Activated CD4-positive, CD25-positive, alpha-beta regulatory T cell treated with anti-CD3 and anti-CD28 coated beads, Interleukin-2, amount 50 U/mL, for 16 hours (primary cell): ENCODE results near the gene TUBB.
A peak's percentile ranks its signal among the peaks of the same experiment; 100 is the strongest.
"Not testable (repeated sequence)": the region's sequence is repeated elsewhere in the genome, so short reads cannot be mapped to it uniquely, and the experiment has no call there.

Experiments
- DNase-seq: peaks from one replicate; pipeline ENCODE4 v3.0.0-alpha.2; 2020; ENCODE audit warnings: low read depth, low spot score

TUBB gene

GRCh38 chr6:30759575-30760239 is 39.6 kb downstream of the TUBB start:
- no peak for DNase-seq

DNA sequence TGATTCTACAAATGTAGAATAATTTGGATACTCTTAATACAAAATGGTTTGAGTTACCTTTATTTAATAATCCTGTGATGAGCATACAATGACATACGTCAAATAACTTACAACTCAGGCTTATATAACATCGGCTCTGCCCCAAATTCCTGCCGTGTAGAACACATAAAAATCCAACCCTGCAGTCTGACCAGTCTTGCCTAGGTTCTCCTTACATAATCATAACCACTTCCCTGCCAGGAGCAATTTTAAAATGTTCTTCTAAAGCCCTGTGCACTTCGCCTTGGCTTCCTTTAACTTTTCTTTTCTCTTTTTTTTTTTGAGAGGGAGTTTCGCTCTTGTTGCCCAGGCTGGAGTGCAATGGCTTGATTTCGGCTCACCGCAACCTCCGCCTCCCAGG is 40.4 kb downstream of the TUBB start:
- DNase-seq, result no peak

DNA sequence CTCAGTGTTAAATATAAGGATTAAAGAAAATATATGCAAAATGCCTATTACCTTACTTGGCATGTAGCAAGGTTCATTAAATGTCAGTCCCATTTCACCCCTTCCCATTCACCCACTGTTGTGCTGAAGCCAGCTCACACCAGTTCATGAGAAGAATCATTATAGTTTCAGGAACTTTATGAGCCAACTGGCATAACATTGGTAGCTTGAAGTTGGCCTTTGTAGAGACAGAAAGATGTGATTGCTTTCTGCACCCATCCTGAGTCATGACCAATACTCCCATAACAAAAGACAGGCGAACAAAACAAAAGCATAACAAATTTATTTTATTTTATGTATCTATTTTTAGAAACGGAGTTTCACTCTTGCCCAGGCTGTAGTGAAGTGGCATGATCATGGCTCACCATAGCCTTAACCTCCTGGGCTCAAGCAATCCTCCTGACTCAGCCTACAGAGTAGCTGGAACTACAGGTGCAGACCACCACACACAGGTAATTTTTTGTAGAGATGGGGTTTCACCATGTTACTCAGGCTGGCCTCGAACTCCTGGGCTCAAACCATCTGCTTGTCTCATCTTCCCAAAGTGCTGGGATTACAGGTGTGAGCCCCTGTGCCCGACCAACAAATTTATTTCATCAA is 41.8 kb downstream of the TUBB start:
- no peak for DNase-seq

- no peak for DNase-seq
Measured at GRCh38 chr6:30763155-30763617, 43.0 kb downstream of the TUBB start.

GRCh38 chr6:30763618-30764489 is 43.7 kb downstream of the TUBB start:
- no peak for DNase-seq

- not testable (repeated sequence) for DNase-seq
Measured at GRCh38 chr6:30764490-30765043, 44.4 kb downstream of the TUBB start.

- not testable (repeated sequence) for DNase-seq
Measured at GRCh38 chr6:30765495-30765894, 45.3 kb downstream of the TUBB start.

DNA sequence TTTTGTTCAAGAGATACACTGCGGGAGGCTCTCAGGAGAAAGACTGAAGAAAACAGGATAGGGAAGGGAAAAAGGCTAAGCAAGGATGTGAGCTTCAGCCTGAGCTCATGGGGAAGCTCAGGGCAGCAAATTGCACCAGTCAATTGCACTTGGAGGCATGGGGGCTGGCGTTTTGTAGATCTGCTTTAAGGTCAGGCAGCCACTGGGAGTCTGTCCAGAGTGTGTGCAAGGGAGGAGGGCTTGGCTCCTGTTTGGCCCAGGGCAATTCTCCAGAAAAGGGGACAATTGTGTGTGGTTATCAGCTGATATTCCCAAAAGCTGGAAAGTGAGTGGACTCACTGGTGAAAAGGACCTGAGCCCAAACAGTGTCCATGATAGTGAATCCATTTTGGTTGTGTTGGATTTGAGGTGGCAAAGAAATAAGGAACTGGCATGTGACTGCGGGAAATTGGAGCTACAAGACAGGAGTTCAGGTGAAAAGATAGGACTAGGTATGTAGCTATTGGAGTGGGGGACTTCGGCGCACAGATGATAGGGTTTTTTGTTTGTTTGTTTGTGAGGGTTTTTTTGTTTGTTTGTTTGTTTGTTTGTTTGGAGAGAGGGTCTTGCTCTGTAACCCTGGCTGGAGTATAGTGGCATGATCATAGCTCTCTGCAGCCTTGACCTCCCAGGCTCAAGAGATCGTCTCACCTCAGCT is 46.5 kb downstream of the TUBB start:
- no peak for DNase-seq

DNA sequence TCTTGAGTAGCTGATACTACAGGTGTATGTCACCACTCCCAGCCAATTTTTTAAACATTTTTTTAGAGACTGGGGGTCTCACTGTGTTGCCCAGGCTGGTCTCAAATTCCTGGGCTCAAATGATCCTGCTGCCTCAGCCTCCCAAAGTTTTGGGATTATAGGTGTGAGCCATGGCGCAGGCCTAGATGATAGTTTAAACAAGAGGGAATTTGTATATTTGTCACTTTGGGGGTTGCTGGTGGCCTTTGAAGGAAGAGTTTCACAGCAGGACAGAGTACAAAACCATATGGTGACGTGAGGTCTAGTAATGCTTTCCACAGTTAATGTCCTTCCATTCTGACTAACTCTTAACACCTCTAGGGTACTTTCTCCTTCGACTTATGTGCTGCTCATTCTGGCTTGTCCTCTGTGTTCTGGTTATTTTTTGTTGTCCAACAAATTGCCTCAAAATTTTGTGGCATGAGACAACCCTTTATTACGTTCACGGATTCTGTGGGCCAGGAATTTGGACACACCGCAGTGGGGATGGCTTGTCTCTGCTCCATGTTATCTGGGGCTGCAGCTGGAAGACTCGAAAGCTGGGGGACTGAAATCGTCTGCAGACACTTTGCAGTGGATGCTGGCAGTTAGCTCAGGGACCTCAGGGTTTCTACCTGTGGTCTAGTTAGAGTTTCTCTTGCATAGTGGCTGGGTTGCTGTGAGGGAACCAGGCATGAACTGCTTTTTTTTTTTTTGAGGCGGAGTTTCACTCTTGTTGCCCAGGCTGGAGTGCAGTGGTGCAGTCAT is 47.2 kb downstream of the TUBB start:
- no peak for DNase-seq

GRCh38 chr6:30767944-30768301 is 47.8 kb downstream of the TUBB start:
- no peak for DNase-seq

DNA sequence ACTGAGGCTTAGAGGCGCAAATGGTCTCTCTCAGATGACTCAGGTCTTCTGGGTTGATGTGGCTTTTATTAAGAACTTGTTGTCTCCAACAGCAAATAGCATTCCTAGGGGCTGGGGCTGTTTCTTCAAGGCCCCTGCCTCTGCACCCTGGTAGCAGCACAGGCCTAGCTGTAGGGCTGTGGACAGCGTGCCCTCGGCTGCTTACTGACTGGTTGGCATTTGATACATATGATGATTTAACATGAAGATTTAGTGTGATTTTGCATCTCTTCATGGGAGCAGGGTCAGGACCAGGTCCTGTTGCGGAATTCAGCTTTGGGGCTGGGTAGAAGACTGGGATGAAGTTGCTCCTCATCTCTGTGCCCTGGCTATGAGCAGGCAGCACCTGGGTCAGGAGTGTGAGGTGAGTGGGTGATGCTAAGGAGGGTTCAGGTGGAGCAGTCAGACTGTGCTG is 48.5 kb downstream of the TUBB start:
- DNase-seq, result no peak

GRCh38 chr6:30769088-30769852 is 49.1 kb downstream of the TUBB start:
- DNase-seq, result peak; percentile 33

DNA sequence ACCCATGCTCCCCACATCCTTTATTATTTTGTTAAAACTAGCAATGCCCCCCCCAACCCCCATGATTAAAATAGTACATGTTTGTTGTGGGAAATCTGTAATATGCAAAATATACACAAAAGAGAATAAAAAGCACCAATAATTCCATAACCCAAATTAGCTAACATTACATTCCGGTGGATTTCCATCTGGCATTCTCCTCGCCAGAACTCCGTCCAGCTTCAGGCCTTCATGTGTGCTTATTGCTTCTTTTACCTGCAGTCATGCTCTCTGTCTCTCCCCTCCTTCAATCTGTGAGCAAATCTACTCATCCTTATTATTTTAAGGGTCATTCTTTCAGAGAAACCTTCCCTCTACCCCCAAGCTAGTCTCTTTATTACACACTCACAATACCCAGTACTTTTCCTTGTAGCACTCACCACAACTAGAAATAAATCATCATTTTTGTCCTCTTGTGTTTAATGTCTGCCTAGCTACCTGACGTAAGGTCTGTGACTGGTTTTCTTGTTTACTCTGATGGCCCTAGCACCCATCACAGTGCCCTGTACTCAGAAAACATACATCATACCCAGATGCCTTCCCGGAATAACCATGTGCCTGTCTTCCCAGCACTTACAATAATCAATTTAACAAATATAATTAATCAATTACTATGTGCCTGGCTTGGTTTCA is 49.8 kb downstream of the TUBB start:
- no peak for DNase-seq

- DNase-seq, result no peak
Measured at GRCh38 chr6:30770592-30770991, 50.4 kb downstream of the TUBB start.

- no peak for DNase-seq
Measured at GRCh38 chr6:30774701-30775100, 54.5 kb downstream of the TUBB start.
